ENCODE data around the gene AHI1.

AHI1 gene

DNA sequence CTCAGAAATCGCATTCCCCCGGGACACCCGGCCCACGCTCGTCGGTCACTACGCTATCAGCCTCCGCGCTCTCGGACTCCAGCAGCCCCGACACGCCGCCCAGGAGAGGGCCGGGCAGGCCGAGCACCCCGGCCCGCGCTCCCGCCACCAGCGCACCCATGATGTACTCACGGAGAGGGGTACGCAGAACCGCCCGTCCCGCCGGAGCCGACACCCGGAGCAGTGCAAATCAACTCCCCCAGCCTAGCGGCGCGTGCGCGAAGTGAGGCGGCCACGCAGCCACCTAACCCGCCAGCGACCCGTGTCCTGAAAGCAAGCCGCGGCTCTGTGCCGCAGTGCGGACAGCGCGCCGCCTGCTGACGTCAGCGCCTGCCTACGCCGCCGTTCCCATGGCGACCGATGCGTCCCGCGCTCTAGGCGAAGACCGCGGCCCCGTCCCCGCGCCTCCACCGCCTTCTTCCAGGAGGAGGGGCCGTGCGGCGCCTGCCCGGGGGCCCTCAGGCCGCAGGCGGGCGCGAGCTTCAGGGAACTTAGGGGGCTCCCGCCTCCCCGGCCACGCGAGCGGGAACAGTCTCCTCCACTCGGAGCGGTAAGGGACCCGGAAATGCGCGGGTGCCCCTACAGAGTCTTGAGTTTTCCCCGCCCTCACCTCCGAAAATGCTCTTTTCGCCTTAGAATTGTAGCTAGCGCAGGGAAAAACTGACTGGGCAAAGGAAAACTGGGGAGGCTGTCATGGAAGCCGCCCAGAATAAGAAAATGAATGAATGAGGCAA, at the start of gene AHI1:
TSS of gene AHI1 (minus strand) at position 329 of the 773 bp plus-strand sequence. CDS start 5,503 bp downstream, outside the sequence.
- peak within 1 kb of the TSS; percentile 81 for H3K4me3 ChIP-seq (ENCODE audit: low read depth, low read length)
- peak; percentile 79 for DNase-seq (ENCODE audit: low read depth)

DNA sequence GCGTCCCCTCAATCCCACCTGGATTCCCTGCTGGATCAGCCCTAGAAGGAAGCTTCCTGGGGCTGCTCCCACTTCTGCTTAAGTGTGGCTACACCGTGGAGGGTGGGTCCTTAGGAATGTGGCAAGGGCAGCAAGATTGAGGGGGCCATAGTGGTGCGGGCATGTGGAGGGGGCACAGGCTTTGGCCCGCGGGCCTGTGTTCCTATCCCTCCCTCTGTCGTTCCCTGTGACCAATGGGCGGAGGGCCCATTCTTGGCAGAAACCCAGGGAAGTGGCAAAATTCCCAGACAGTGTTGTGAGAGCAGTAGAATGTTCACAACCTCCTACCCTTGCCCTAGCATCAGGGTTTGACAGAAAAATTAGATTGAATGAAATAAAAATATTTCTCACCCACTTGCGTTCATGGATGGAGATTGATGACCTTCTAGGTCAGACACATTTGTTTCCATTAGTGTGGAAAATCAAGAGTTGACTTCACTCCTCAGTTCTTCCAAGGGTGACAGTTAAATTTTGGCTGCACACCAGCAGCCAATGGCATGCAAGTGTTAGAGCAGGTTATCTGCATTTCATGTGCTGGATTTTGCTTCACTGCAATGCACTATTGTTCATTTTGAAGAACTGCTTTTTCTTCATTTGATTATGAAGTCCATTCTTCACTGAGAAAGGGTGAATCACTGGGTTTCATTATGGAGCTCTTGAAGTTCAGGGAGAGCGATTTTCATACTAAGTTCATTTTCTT, 49.3 kb upstream of the AHI1 start:
- H3K4me3 ChIP-seq (ENCODE audit: low read depth, low read length), result no peak overlapping the region
- DNase-seq (ENCODE audit: low read depth), result no peak

DNA sequence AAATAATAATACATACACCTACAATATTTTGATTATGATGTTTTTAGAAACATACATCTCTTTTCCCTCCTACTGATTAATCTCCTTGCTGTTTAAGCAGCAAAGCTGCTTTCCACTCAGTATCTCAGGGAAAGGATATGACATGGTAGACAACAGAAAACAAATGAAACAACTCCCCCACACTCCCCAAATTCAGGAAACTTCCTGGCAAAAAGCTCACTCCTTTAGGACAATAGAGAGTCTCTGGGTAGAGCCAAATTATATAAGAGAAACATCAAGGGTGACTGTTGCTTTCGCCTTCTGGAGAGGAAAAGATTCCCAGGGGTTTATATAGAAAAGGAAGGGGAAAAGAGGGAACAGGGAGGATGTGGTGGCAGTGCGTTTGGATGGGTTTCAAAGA, 48.7 kb upstream of the AHI1 start:
- no peak for DNase-seq (ENCODE audit: low read depth)
- no peak overlapping the region for H3K4me3 ChIP-seq (ENCODE audit: low read depth, low read length)

DNA sequence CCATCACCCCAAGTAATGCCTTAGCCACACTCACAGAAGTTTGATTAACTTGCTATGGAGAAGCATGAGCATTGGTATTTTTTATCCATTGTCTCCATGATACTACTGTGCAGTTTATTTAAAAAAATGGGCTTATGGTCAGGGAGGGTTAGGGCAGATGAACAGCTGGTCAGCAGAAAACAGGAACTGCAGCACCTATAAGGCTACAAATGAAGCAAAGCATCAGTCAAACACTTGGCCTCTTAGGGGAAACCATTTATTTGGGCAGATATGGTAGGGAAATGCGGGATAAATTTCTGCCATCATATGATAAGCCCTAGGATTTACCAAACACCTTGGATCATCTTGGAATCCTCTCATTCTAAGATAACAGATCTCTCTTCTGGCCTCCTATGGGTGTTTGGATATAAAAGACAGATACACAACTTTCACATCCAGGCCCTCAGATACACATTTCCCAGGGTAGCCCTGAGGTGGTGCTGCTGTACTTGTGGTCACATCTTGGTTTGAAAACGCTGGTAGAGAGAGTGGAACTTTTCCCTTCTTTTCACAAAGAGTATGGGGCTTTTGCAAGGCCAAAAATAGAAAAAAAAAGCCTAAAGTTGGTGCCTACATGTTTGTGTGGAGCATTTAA, 42.8 kb upstream of the AHI1 start:
- H3K4me3 ChIP-seq (ENCODE audit: low read depth, low read length), result no peak overlapping the region
- no peak for DNase-seq (ENCODE audit: low read depth)

DNA sequence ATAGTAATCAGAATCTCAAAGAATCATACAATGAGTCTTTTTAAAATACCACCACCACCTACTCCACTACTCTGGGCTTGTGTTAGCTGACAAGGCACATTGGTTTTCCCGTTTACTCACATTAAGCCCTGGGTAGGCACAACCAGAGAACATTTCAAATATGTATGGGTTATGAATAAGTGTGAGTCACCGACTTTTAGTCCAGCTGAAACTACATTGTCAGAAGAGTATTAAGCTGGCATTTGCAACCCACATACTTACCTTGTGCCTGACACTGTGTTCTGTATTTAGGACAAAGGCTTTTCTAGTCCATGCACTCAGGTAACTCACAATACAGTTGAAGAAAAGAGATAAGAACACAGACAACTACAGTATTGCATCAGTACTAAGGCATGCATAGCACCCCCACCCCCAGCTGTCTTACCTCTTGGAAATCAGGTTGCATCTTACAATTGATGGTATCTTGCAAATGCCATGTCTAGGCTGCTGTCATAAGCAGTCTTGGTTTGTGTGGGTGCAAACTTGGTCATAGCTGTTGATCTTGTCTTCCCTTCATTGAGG, 40.3 kb upstream of the AHI1 start:
- DNase-seq (ENCODE audit: low read depth), result peak; percentile 58
- no peak overlapping the region for H3K4me3 ChIP-seq (ENCODE audit: low read depth, low read length)

DNA sequence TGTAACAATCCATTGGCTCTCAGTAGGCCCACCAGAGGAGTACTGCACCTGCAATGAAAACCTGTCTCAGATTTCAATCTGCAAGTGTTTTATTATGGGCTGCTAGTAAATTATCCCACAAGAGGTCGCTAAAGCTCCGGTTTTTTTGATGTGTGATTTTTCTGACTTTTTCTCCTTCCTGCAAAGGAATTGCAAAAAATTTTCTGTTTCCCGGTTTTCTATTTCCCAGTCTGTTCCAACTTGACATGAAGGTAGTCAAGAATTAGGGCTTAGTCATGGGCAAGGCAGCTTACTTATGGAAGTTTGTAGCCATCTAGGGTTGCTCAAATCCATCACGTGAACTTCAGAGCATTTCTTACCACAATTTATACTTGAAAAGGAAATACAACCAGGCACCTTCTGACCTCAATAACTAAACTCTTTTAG, 38.5 kb upstream of the AHI1 start:
- H3K4me3 ChIP-seq (ENCODE audit: low read depth, low read length), result no peak overlapping the region
- DNase-seq (ENCODE audit: low read depth), result peak; percentile 90

DNA sequence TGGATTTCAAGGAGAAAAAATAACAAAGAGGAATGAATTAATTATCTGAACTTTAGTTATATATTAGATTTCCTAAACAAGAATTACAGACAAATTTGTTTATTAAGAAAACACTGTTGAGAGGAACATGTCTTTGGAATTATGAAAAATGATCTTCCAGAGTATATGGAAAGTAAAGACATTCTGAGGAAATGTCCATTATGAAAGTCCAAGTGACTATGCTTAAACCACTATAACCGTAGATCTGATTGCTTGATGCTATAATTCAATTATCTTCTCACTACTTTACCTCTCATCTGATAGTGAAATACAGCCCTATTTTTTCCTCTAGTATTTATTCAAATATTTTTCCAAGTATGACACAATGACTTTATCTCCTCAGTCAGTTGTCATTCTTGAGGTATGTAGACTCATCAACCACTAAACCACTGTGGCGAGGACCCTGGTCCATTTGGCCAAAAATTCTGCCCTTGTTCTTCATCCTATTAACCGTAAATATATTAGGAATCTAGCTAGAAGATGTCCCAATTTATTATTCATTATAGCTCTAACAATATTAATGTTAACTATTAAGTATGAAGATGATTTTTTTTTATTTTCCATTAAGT, 37.3 kb upstream of the AHI1 start:
- no peak overlapping the region for H3K4me3 ChIP-seq (ENCODE audit: low read depth, low read length)
- no peak for DNase-seq (ENCODE audit: low read depth)

DNA sequence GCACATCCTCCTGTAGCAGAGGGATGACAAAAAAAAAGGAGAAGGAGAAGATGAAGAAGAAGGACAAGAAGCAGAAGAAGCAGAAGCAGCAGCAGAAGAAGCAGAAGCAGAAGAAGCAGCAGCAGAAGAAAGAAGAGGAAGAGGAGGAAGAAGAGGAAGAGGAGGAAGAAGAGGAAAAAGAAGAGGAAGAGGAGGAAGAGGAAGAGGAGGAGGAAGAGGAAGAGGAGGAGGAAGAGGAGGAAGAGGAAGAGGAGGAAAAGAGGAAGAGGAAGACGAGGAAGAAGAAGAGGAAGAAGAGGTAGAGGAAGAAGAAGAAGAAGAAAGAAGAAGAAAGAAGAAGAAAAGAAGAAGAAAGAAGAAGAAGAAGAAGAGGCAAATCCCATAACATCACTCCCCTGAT, 35.0 kb upstream of the AHI1 start:
- no peak overlapping the region for H3K4me3 ChIP-seq (ENCODE audit: low read depth, low read length)
- DNase-seq (ENCODE audit: low read depth), result no peak

DNA sequence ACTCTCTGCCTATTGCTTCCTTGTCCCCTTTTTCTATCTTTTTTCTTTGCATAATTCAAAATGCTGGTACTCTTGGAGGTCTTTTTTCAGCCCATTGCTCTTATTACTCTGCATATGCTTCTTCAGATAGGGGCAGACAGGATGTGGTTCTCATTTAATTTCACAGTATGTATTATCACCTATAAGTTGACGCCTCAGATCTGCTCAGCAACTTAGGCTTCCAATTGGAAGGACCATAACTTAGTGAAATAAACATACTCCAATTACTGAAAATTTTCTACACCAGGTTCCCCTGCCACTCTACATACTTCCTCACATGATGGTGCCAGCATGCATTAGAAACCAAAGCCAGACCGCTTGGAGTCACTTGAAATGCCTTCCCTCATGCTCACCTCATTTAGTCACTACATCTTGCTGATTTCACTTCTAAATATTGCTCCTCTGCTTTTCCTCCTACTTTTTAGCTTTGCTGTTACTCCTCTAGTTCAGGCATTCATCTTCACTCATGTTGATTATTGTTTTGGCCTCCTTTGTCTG, 34.5 kb upstream of the AHI1 start:
- no peak for DNase-seq (ENCODE audit: low read depth)

DNA sequence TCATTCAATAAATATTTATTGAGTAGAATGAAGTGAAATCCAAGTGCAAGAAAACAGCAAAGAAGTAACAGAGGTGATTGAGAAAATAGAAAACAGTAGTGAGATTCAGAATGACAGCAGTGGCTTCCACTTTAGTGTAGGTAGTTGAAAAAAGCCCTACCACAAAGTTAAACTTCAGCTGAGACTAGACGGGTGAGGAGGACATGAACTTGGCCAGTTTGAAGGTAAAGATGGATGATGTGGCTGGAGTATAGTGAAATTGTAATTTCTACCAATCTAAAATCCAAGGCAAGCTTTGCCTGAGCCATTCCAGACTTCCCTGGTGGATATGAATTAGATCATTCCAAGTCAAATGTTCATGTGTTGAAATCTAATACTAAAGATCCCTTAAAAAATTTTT, 32.6 kb upstream of the AHI1 start:
- no peak overlapping the region for H3K4me3 ChIP-seq (ENCODE audit: low read depth, low read length)
- DNase-seq (ENCODE audit: low read depth), result no peak

More for the DNA sequence above, 34.5 kb upstream of the AHI1 start:
- H3K4me3 ChIP-seq (ENCODE audit: low read depth, low read length), result no peak overlapping the region

DNA sequence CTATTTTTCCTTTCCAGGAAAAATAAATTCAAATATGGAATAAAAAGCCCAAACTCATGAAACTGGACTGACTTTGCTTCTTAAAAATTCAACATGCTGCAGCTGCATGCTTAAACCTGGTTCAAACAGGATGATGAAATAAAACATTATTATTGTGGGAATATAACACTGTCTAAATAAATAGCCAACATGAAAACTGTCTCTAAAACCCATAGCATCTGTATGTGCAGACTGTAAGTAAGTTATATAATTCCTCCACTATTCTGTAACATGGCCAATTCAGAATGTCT, 30.4 kb upstream of the AHI1 start:
- DNase-seq (ENCODE audit: low read depth), result no peak
- no peak overlapping the region for H3K4me3 ChIP-seq (ENCODE audit: low read depth, low read length)

DNA sequence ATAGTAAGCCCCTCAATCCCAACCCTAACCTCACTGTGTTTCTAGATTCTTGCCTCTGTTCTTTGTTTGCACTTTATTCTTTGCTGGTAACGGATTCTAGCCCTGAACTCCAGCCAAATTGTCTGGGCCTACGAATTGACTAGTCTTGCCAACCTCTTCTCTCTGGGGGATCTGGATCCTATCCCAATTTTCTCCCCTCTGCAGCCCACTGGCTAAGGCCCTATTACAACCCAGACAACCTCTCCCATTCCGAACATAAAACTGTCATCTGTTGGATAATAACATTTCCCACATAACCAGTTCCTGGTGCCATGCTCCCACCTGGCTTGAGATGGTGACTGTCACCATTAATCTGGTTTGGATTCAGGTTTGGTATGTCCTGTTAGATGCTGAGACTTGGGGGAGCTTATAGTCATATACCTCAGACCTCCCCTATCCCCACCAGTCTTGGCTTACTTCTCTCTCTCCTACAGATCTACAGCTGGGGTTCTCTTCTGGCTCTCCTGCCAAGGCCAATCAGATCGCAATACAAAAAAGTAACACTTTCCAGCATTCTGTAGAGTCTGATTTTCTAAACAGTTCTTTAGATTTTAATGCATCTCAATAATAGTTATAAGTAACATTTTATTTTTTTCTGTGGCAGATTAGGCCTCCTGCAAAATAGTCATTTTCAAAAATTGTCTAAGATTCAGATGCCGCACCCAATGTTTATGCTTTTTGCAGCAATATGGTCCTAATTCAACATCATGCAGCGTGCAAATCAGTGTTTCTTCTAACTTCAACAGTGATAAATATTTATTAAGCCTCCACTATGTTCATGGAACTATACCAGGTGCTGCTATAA, 29.8 kb upstream of the AHI1 start:
- no peak for DNase-seq (ENCODE audit: low read depth)
- H3K4me3 ChIP-seq (ENCODE audit: low read depth, low read length), result no peak overlapping the region

DNA sequence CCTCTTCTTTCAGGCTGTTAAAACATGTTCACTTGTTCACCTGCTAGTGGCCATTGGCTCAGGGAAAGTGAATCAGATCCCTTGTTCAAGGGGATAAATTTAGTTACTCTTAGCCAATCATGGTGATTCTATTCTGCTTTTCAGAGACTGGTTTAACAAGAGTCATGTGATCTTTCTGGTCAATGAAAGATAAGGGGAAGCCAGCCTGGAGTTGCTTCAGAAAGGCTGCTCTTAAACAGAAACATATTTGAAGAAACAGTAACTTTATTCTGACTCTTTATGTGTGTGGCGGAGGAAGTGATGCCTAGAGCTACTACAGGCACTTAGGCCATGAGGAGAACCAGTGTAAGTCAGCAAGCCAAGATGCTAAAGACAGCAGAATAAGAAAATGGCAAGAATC, 28.1 kb upstream of the AHI1 start:
- H3K4me3 ChIP-seq (ENCODE audit: low read depth, low read length), result no peak overlapping the region

DNA sequence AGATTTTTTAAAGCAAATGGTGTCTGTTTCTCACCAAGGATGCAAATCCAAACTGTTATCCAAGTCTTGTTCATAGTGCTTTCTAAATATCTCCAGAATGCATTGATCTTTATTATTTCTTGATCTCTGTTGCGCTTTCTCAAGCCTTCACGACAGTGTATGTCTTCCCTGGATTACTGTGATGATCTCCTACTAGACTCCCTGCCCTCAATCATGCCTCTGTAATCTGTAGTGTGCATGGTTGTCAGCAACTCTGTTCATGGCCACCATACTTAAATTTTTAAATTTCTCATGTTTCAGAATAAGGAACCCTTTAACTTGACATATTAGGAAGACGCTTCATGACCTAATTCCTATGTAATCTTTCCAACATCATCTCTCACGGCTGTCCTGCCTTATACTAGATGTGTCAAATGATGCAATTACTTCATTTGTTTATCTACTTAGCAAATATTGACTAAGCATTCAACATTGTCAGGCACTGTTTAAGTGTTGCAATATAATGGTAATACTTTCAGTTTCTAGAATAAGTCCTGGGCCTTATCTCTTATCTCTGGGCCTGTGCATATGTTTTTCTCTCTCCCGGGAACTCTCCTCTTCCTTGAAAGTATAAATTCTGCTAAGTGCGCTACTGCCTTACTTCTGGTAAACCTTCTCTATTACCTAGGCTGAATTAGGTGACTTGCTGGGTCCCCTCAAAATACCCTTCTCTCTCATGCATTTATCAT, 25.6 kb upstream of the AHI1 start:
- H3K4me3 ChIP-seq (ENCODE audit: low read depth, low read length), result no peak overlapping the region
- no peak for DNase-seq (ENCODE audit: low read depth)

More for the DNA sequence above, 28.1 kb upstream of the AHI1 start:
- DNase-seq (ENCODE audit: low read depth), result no peak

DNA sequence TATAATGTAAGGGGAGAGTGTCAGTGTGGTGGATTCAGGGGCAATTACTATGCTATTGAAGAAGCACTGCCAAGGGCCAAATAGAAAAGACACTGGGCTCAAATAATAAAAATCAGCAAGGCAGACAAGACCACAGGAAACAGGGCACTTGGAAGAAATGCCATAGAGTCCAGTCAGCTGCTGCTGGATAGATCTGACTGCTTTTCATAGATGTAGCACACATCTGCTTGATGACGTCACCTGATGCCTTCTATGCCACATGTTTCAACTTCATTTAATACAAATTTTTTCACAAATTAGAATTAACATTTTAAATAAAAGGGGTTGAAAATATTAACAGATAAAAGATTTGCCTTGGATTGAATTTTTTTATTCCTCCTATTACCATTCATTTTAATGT, 23.9 kb upstream of the AHI1 start:
- no peak for DNase-seq (ENCODE audit: low read depth)
- no peak overlapping the region for H3K4me3 ChIP-seq (ENCODE audit: low read depth, low read length)

DNA sequence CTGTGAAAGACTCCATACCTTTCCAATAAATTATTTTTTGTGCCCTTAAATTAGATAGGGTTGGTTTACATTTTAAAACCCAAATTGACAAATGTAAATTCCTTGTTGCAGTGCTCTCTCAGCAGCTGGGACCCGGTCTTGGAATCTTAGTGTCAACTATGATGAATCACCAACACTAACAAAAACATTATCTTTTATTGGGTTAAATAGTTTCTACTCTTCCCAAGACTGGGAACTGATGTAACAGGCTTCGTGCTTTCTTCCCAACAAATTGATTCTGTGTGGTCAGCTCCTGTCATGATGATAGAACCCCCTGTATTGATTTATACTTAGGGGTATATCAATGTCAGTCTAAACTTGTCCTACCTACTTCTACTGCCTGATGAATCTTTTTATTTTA, 23.2 kb upstream of the AHI1 start:
- no peak for DNase-seq (ENCODE audit: low read depth)
- no peak overlapping the region for H3K4me3 ChIP-seq (ENCODE audit: low read depth, low read length)

DNA sequence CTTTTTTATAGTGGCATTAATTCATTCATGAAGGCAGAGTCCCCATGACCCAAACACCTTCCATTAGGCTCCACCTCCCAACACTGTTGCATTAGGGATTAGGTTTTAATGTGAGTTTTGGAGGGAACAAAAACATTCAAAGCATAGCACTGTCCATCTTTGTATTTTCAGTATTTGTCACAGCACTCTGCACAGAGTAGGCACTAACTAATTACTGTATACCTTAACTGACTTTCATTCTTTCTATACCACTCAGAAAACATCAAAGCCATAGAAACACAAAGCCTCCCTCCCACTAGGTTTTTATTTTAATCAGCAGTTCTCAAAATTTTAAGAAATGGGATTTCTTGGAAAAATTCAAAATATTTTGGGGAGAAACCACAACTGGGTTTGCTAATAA, 21.8 kb upstream of the AHI1 start:
- DNase-seq (ENCODE audit: low read depth), result no peak
- H3K4me3 ChIP-seq (ENCODE audit: low read depth, low read length), result no peak overlapping the region

DNA sequence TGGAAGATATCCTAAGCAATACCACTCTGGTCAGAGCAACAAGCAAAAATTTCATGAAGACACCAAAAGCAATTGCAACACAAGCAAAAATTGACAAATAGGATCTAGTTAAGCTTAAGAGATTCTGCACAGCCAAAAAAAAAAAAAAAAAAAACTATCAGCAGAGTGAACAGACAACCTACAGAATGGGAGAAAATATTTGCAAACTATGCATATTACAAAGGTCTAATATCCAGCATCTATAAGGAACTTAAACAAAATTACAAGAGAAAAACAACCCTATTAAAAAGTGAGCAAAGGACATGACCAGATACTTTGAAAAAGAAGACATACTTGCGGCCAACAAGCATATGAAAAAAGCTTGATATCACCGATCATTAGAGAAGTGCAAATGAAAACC, 20.0 kb upstream of the AHI1 start:
- H3K4me3 ChIP-seq (ENCODE audit: low read depth, low read length), result no peak overlapping the region
- DNase-seq (ENCODE audit: low read depth), result no peak
